Hepatocyte (in vitro differentiated cells): ENCODE measurements around the gene PRADC1. TPM values are rescaled to one million over a fixed set of nuclear protein-coding genes. Genes with fewer than 3 reads are reported as not detected.

Experiments
- DNase-seq: peaks from one replicate; pipeline ENCODE4 v3.0.0-alpha.2; 2016; ENCODE audit warnings: low spot score
- H2AFZ ChIP-seq: fragments of 200-600 bp; sonication (generic); 2 replicates; pipeline ENCODE4 v1.6.0; 2016; ENCODE audit warnings: antibody characterized with exemption, mild to moderate bottlenecking
- H3K27ac ChIP-seq: fragments of 200-600 bp; sonication (generic); 2 replicates; pipeline ENCODE4 v1.5.1; 2016; ENCODE audit warnings: mild to moderate bottlenecking
- H3K27me3 ChIP-seq: fragments of 200-600 bp; sonication (generic); 2 replicates; pipeline ENCODE4 v1.6.1; 2016
- H3K36me3 ChIP-seq: fragments of 200-600 bp; sonication (generic); replicated peaks from 2 replicates; pipeline ENCODE4 v1.5.1; 2016; ENCODE audit warnings: low read depth; ENCODE audit not compliant: insufficient read depth
- H3K4me1 ChIP-seq: fragments of 200-600 bp; sonication (generic); 2 replicates; pipeline ENCODE4 v1.5.1; 2016; ENCODE audit warnings: mild to moderate bottlenecking, moderate library complexity; ENCODE audit not compliant: insufficient read depth
- H3K4me2 ChIP-seq: fragments of 200-600 bp; sonication (generic); 2 replicates; pipeline ENCODE4 v1.6.0; 2016
- H3K4me3 ChIP-seq: fragments of 200-600 bp; sonication (generic); 2 replicates; pipeline ENCODE4 v1.5.1; 2016; ENCODE audit warnings: mild to moderate bottlenecking
- H3K79me2 ChIP-seq: fragments of 200-600 bp; sonication (generic); 2 replicates; pipeline ENCODE4 v1.6.0; 2017; ENCODE audit warnings: mild to moderate bottlenecking
- H3K9me2 ChIP-seq: fragments of 200-600 bp; sonication (generic); replicated peaks from 2 replicates; pipeline ENCODE4 v1.6.0; 2017; ENCODE audit warnings: mild to moderate bottlenecking; ENCODE audit not compliant: insufficient read depth
- H3K9me3 ChIP-seq: fragments of 200-600 bp; sonication (generic); 2 replicates; pipeline ENCODE4 v1.5.1; 2016; ENCODE audit warnings: low read depth, mild to moderate bottlenecking
- H4K20me1 ChIP-seq: fragments of 200-600 bp; sonication (generic); 2 replicates; pipeline ENCODE4 v1.6.0; 2016; ENCODE audit warnings: mild to moderate bottlenecking; ENCODE audit not compliant: insufficient read depth, poor library complexity, severe bottlenecking
- CTCF ChIP-seq: fragments of 200-600 bp; sonication (generic); IDR thresholded peaks from 2 replicates; pipeline ENCODE4 v1.5.1; 2016; ENCODE audit warnings: antibody characterized with exemption, mild to moderate bottlenecking; ENCODE audit not compliant: poor library complexity
- EZH2 ChIP-seq: fragments of 200-600 bp; sonication (generic); IDR thresholded peaks from 2 replicates; pipeline ENCODE4 v1.6.1; 2016; ENCODE audit warnings: antibody characterized with exemption, mild to moderate bottlenecking, borderline replicate concordance
- EZH2phosphoT487 ChIP-seq: fragments of 200-600 bp; sonication (generic); IDR thresholded peaks from one replicate; pipeline ENCODE4 v1.6.1; 2018; ENCODE audit warnings: antibody characterized with exemption, mild to moderate bottlenecking, low read depth, moderate library complexity; ENCODE audit not compliant: unreplicated experiment, severe bottlenecking
- WGBS: methylation state at CpG from one replicate; pipeline ENCODE4 v1.1.6; 2016; ENCODE audit warnings: low lambda C conversion rate; ENCODE audit errors: missing lambda C conversion rate; 5-methylcytosine and 5-hydroxymethylcytosine counted together
- polyA plus RNA-seq: library from polyadenylated mRNA; unstranded; fragments of >200 nt; fragmentation: Nextera tagmentation; extraction: Ambion mirVana; gene quantifications from 2 replicates; pipeline ENCODE4 v1.2.1, GENCODE V29; 2016
- total RNA-seq: library from RNA; depleted of rRNA; stranded (reverse); fragments of >200 nt; gene quantifications from 2 replicates; pipeline ENCODE4 v1.2.3, GENCODE V29; 2014

The PRADC1 gene
- total and polyA plus RNA-seq, 2 experiments from 2014 or later, result 36.6 to 39.7 TPM

DNA sequence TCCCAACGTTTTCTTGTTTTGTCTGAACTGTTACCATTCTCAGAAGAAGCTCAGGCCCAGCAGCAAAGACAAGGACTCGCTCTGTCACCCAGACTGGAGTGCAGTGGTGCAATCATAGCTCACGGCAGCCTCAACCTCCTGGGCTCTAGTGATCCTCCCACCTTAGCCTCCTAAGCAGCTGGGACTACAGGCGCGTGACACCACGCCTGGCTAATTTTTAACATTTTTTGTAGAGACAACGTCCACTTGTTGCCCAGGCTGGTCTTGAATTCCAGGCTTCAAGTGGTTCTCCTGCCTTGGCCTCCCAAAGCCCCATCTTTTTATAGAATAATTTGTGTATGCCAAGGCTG is 21.0 kb downstream of the PRADC1 start:
- H3K27me3 ChIP-seq, result no peaks in the 10 kb centered on the region
- no peak overlapping the region for H3K4me2 ChIP-seq
- no peak overlapping the region for H3K27ac ChIP-seq
- H3K79me2 ChIP-seq, result peaks cover 25% of the 10 kb centered on the region
- no peak overlapping the region for H3K4me3 ChIP-seq
- H4K20me1 ChIP-seq, result no peaks in the 10 kb centered on the region
- WGBS, result 81% methylated on average over 7 of the region's 7 CpGs
- no peak for DNase-seq
- H3K4me1 ChIP-seq, result peaks cover 11% of the 10 kb centered on the region
- no peak overlapping the region for H2AFZ ChIP-seq
- H3K9me3 ChIP-seq, result no peaks in the 10 kb centered on the region
- H3K36me3 ChIP-seq, result no peaks in the 10 kb centered on the region
- TF ChIP-seq CTCF, result no peak
- TF ChIP-seq EZH2, result no peak
- TF ChIP-seq EZH2phosphoT487, result no peak
- no peaks in the 10 kb centered on the region for H3K9me2 ChIP-seq

DNA sequence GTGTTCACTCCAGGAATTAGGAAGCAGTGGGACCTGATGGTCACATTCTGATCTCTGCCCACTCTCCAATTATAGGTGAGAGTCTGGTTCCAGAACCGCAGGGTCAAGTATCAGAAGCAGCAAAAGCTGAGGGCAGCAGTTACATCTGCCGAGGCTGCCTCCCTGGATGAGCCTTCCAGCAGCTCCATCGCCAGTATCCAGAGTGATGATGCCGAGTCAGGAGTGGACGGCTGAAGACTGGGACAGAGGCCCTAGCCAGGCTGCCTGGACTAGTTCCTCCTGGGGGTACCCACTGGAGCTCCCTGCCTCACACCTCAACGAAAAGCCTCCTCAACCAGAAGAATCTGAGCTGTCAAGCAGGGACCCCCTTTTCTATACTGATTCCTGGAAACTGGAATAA is 22.3 kb downstream of the PRADC1 start:
- DNase-seq, result no peak
- 92% methylated on average over 6 of the region's 6 CpGs for WGBS
- Histone ChIP-seq H3K4me3 (no peak overlapping the region), H3K27me3 (peaks cover 3% of the 10 kb centered on the region), H3K79me2 (peaks cover 11% of the 10 kb centered on the region), H2AFZ (no peak overlapping the region), H3K9me2 (no peaks in the 10 kb centered on the region), H3K4me2 (no peak overlapping the region), H3K9me3 (no peaks in the 10 kb centered on the region), H3K27ac (no peak overlapping the region), H4K20me1 (no peaks in the 10 kb centered on the region), H3K4me1 (peaks cover 11% of the 10 kb centered on the region), H3K36me3 (no peaks in the 10 kb centered on the region)
- TF ChIP-seq EZH2, result no peak
- TF ChIP-seq CTCF, result no peak
- TF ChIP-seq EZH2phosphoT487, result no peak

DNA sequence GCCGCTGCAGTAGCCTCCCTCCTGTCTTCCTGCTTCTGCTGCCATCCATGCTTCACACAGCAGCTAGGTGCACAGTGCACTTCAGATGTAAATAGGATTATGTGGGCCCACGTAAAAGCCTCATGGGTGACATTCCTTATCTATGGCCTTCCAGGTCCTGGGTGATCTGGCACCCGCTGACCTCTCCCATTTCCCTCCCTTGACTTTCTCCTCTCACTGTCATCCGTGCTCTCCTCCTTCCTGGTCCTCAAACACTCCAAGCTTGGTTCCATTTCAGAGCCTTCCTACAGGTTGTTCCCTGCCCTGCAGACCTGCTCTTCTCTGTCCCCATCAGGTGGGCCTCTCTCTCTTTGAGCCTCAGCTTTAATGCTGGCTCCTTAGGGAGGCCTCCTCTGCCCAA is 23.0 kb downstream of the PRADC1 start:
- H3K27me3 ChIP-seq, result peaks cover 8% of the 10 kb centered on the region
- H3K36me3 ChIP-seq, result no peaks in the 10 kb centered on the region
- no peak for TF ChIP-seq EZH2
- no peak for TF ChIP-seq CTCF
- TF ChIP-seq EZH2phosphoT487, result no peak
- no peak overlapping the region for H2AFZ ChIP-seq
- no peaks in the 10 kb centered on the region for H3K9me2 ChIP-seq
- no peaks in the 10 kb centered on the region for H4K20me1 ChIP-seq
- peaks cover 4% of the 10 kb centered on the region for H3K79me2 ChIP-seq
- no peaks in the 10 kb centered on the region for H3K9me3 ChIP-seq
- DNase-seq, result no peak
- H3K4me2 ChIP-seq, result no peak overlapping the region
- no peak overlapping the region for H3K4me3 ChIP-seq
- no peak overlapping the region for H3K27ac ChIP-seq
- peaks cover 9% of the 10 kb centered on the region for H3K4me1 ChIP-seq
- WGBS, result 58% methylated on average over 4 of the region's 4 CpGs

GRCh38 chr2:73208258-73208657 is 24.8 kb downstream of the PRADC1 start:
- no peaks in the 10 kb centered on the region for H3K9me3 ChIP-seq
- no peak overlapping the region for H3K27ac ChIP-seq
- no peaks in the 10 kb centered on the region for H4K20me1 ChIP-seq
- no peaks in the 10 kb centered on the region for H3K36me3 ChIP-seq
- H2AFZ ChIP-seq, result no peak overlapping the region
- H3K4me2 ChIP-seq, result no peak overlapping the region
- H3K79me2 ChIP-seq, result no peaks in the 10 kb centered on the region
- WGBS, result 78% methylated on average over 3 of the region's 3 CpGs
- H3K4me3 ChIP-seq, result no peak overlapping the region
- H3K9me2 ChIP-seq, result no peaks in the 10 kb centered on the region
- TF ChIP-seq CTCF (no peak), EZH2 (no peak), EZH2phosphoT487 (no peak)
- DNase-seq, result no peak
- peaks cover 4% of the 10 kb centered on the region for H3K4me1 ChIP-seq
- H3K27me3 ChIP-seq, result peaks cover 22% of the 10 kb centered on the region
